ENCODE results near the gene GFPT1.

GRCh38 chr2:69310111-69311023, 76.7 kb downstream of the GFPT1 start:
- TF ChIP-seq CTCF (IDR thresholded peaks at IDR 0.05; ENCODE audit: insufficient read depth, low read depth, low read length), result no peak
- no peak for TF ChIP-seq EZH2 (IDR thresholded peaks at IDR 0.05; ENCODE audit: insufficient read depth, low read length)

All from astrocyte (in vitro differentiated cells and primary cell).